H1 (cell line): ENCODE data around the gene KCNK2. TPM values are rescaled to one million over a fixed set of nuclear protein-coding genes. Genes with fewer than 3 reads are reported as not detected.

Source experiments
- CTCF ChIA-PET: fragments of 300-600 bp; sonication (Branson Sonifier 250); formaldehyde crosslinking; loops from one replicate; lab custom pipeline; 2021; ENCODE audit not compliant: partially characterized antibody; lab: Charles Lee
- POLR2A ChIA-PET: fragments of 300-600 bp; sonication (Branson Sonifier 250); formaldehyde crosslinking; loops from one replicate; lab custom pipeline; 2021; ENCODE audit warnings: inconsistent platforms; ENCODE audit not compliant: partially characterized antibody; lab: Charles Lee
- DNase-seq, 2 experiments: peaks; one replicate each; pipeline versions ENCODE4 v3.0.0 to v3.0.0-alpha.2; 2010 to 2022; ENCODE audit warnings: low spot score in 2 of 2, low read depth in 1 of 2, mixed read lengths in 1 of 2
- FAIRE-seq: peaks from 2 replicates; lab custom pipeline; 2011; peaks lifted over from hg19 to GRCh38; lab: Jason Lieb, UNC
- H2AFZ ChIP-seq: 2 replicates; pipeline ENCODE4 v1.8.1; 2012; ENCODE audit warnings: low read length, inconsistent platforms
- H2AK5ac ChIP-seq: 2 replicates; pipeline ENCODE4 v1.6.1; 2013; ENCODE audit warnings: low read depth, low read length
- H2BK120ac ChIP-seq: replicated peaks from 2 replicates; pipeline ENCODE3; 2013; ENCODE audit warnings: low read depth, low read length, inconsistent platforms
- H2BK12ac ChIP-seq: 2 replicates; pipeline ENCODE4 v1.6.1; 2013; ENCODE audit warnings: low read depth, low read length
- H2BK15ac ChIP-seq: 2 replicates; pipeline ENCODE4 v1.6.1; 2013; ENCODE audit warnings: low read length
- H2BK20ac ChIP-seq: 2 replicates; pipeline ENCODE4 v1.6.1; 2013; ENCODE audit warnings: low read length
- H2BK5ac ChIP-seq: 2 replicates; pipeline ENCODE4 v1.6.1; 2013; ENCODE audit warnings: low read depth, low read length
- H3K14ac ChIP-seq: 2 replicates; pipeline ENCODE4 v1.6.1; 2013; ENCODE audit warnings: inconsistent platforms; ENCODE audit not compliant: insufficient read length
- H3K18ac ChIP-seq: 2 replicates; pipeline ENCODE4 v1.6.1; 2013; ENCODE audit warnings: low read length; ENCODE audit errors: extremely low read depth
- H3K23ac ChIP-seq: 2 replicates; pipeline ENCODE4 v1.6.1; 2013; ENCODE audit warnings: inconsistent platforms; ENCODE audit not compliant: insufficient read length
- H3K23me2 ChIP-seq: 2 replicates; pipeline ENCODE4 v1.6.1; 2013; ENCODE audit warnings: low read depth, low read length
- H3K27ac ChIP-seq: 2 replicates; pipeline ENCODE4 v1.6.1; 2011; ENCODE audit warnings: low read depth, low read length, inconsistent platforms
- H3K27me3 ChIP-seq, 4 experiments: replicated peaks in 1 of 4; 1 replicate in 1 of 4; 2 replicates in 3 of 4; pipeline versions ENCODE4 v1.6.1 to v1.8.1; 2011 to 2013; ENCODE audit warnings: low read length in 3 of 4, mild to moderate bottlenecking in 3 of 4, inconsistent platforms in 2 of 4, mixed read lengths in 2 of 4, moderate library complexity in 1 of 4; ENCODE audit not compliant: control insufficient read depth in 3 of 4, insufficient read depth in 3 of 4; ENCODE audit errors: extremely low read depth in 1 of 4
- H3K36me3 ChIP-seq, 4 experiments: 2 replicates each; pipeline versions ENCODE4 v1.6.1 to v1.8.1; 2011 to 2013; ENCODE audit warnings: mild to moderate bottlenecking in 4 of 4, low read length in 3 of 4, moderate library complexity in 2 of 4, control low read depth in 1 of 4, inconsistent platforms in 1 of 4; ENCODE audit not compliant: insufficient read depth in 4 of 4, control insufficient read depth in 2 of 4
- H3K4ac ChIP-seq: replicated peaks from 2 replicates; pipeline ENCODE3; 2013; ENCODE audit warnings: low read length, low read depth, mixed read lengths, inconsistent platforms; ENCODE audit not compliant: insufficient read length
- H3K4me1 ChIP-seq, 4 experiments: replicated peaks in 1 of 4; 1 replicate in 1 of 4; 2 replicates in 3 of 4; pipeline versions ENCODE4 v1.6.1 to v1.8.1; 2011 to 2013; ENCODE audit warnings: low read length in 3 of 4, inconsistent platforms in 2 of 4, mixed read lengths in 1 of 4; ENCODE audit not compliant: insufficient read depth in 4 of 4, control insufficient read depth in 3 of 4
- H3K4me2 ChIP-seq, 2 experiments: 2 replicates each; pipeline versions ENCODE4 v1.6.1 to v1.8.1; 2011 to 2013; ENCODE audit warnings: low read depth in 2 of 2, low read length in 2 of 2, control low read depth in 1 of 2, inconsistent platforms in 1 of 2, mild to moderate bottlenecking in 1 of 2; ENCODE audit not compliant: insufficient read depth in 1 of 2
- H3K4me3 ChIP-seq, 4 experiments: fragments of 200-600, 300-600 bp in 1 of 4; sonication (generic), shearing (Covaris generic), sonication (Bioruptor Twin) in 1 of 4; 2 replicates each; pipeline versions ENCODE4 v1.5.1 to v1.8.1; 2011 to 2016; ENCODE audit warnings: low read length in 4 of 4, low read depth in 3 of 4, control low read depth in 2 of 4, inconsistent platforms in 2 of 4, mild to moderate bottlenecking in 2 of 4, mixed read lengths in 1 of 4, moderate library complexity in 1 of 4; ENCODE audit not compliant: insufficient read depth in 2 of 4; ENCODE audit errors: extremely low read depth in 1 of 4
- H3K56ac ChIP-seq: replicated peaks from 2 replicates; pipeline ENCODE3; 2013; ENCODE audit warnings: low read depth, mild to moderate bottlenecking, mixed read lengths, low read length, inconsistent platforms; ENCODE audit not compliant: insufficient read length
- H3K79me1 ChIP-seq: 2 replicates; pipeline ENCODE4 v1.6.1; 2013; ENCODE audit warnings: low read depth, low read length, control low read depth
- H3K79me2 ChIP-seq, 2 experiments: 2 replicates each; pipeline versions ENCODE4 v1.6.1 to v1.8.1; 2012 to 2013; ENCODE audit warnings: low read length in 2 of 2, mild to moderate bottlenecking in 2 of 2, inconsistent platforms in 1 of 2; ENCODE audit not compliant: insufficient read depth in 2 of 2, control insufficient read depth in 1 of 2
- H3K9ac ChIP-seq, 4 experiments: replicated peaks in 1 of 4; 1 replicate in 1 of 4; 2 replicates in 3 of 4; pipeline versions ENCODE4 v1.6.1 to v1.8.1; 2011 to 2013; ENCODE audit warnings: low read depth in 3 of 4, low read length in 3 of 4, control low read depth in 2 of 4, mild to moderate bottlenecking in 2 of 4, moderate library complexity in 2 of 4, inconsistent platforms in 1 of 4; ENCODE audit errors: extremely low read depth in 1 of 4
- H3K9me3 ChIP-seq, 2 experiments: 2 replicates each; pipeline versions ENCODE4 v1.6.1 to v1.8.1; 2012 to 2013; ENCODE audit warnings: mild to moderate bottlenecking in 2 of 2, moderate library complexity in 2 of 2, control low read depth in 1 of 2, inconsistent platforms in 1 of 2, low read depth in 1 of 2, low read length in 1 of 2, mixed read lengths in 1 of 2; ENCODE audit not compliant: insufficient read depth in 2 of 2
- H4K20me1 ChIP-seq, 2 experiments: replicated peaks in 1 of 2; 2 replicates each; pipeline versions ENCODE3 to v1.8.1; 2011 to 2013; ENCODE audit warnings: inconsistent platforms in 2 of 2, low read length in 2 of 2, mild to moderate bottlenecking in 1 of 2; ENCODE audit not compliant: insufficient read depth in 2 of 2, control insufficient read depth in 1 of 2
- H4K5ac ChIP-seq: 2 replicates; pipeline ENCODE4 v1.6.1; 2013; ENCODE audit warnings: low read length, low read depth, mixed read lengths, inconsistent platforms; ENCODE audit not compliant: insufficient read length
- H4K8ac ChIP-seq: 2 replicates; pipeline ENCODE4 v1.8.0; 2013; ENCODE audit warnings: mild to moderate bottlenecking, moderate library complexity, low read length, inconsistent platforms; ENCODE audit not compliant: insufficient read depth; ENCODE audit errors: extremely low read depth
- H4K91ac ChIP-seq: replicated peaks from 2 replicates; pipeline ENCODE3; 2013; ENCODE audit warnings: low read length, mixed read lengths, inconsistent platforms; ENCODE audit not compliant: insufficient read length
- ASH2L ChIP-seq: fragments of 200-600, 300-600 bp; sonication (generic); IDR thresholded peaks from one replicate; pipeline ENCODE4 v1.7.1; 2017; ENCODE audit warnings: low read length
- BACH1 ChIP-seq: IDR thresholded peaks from 2 replicates; pipeline ENCODE4 v1.6.1; 2012; ENCODE audit warnings: low read length, improper control_type of control experiment
- CBX5 ChIP-seq: fragments of 300-800, 300-1000 bp; sonication (generic); IDR thresholded peaks from 2 replicates; pipeline ENCODE4 v1.7.1; 2016; ENCODE audit warnings: antibody characterized with exemption, low read length, low read depth
- CHD1 ChIP-seq: IDR thresholded peaks from 2 replicates; pipeline ENCODE4 v1.6.1; 2012; ENCODE audit warnings: low read depth, low read length, improper control_type of control experiment
- CHD2 ChIP-seq: IDR thresholded peaks from 2 replicates; pipeline ENCODE4 v1.6.1; 2012; ENCODE audit warnings: low read length, improper control_type of control experiment
- EP300 ChIP-seq, 2 experiments: IDR thresholded peaks; 1 replicate in 1 of 2; 2 replicates in 1 of 2; pipeline ENCODE4 v1.6.1; 2011 to 2012; ENCODE audit warnings: low read depth in 2 of 2, low read length in 2 of 2, mild to moderate bottlenecking in 2 of 2, borderline replicate concordance in 1 of 2, inconsistent platforms in 1 of 2, moderate library complexity in 1 of 2
- HDAC2 ChIP-seq, 2 experiments: fragments of 300-600 bp in 1 of 2; sonication (generic) in 1 of 2; IDR thresholded peaks; 2 replicates each; pipeline ENCODE4 v1.6.1; 2011 to 2012; ENCODE audit warnings: low read depth in 2 of 2, low read length in 2 of 2, mild to moderate bottlenecking in 2 of 2, moderate library complexity in 2 of 2, borderline replicate concordance in 1 of 2, inconsistent platforms in 1 of 2
- JUND ChIP-seq: IDR thresholded peaks from 2 replicates; pipeline ENCODE4 v1.6.1; 2011; ENCODE audit warnings: mild to moderate bottlenecking, improper control_type of control experiment, low read length
- NANOG ChIP-seq: IDR thresholded peaks from 2 replicates; pipeline ENCODE4 v1.6.1; 2011; ENCODE audit warnings: low read length, low read depth, mild to moderate bottlenecking, inconsistent platforms; ENCODE audit not compliant: insufficient read depth, poor library complexity, severe bottlenecking
- POU5F1 ChIP-seq: IDR thresholded peaks from 2 replicates; pipeline ENCODE4 v1.6.1; 2011; ENCODE audit warnings: low read depth, mild to moderate bottlenecking, low read length, moderate library complexity
- RNF2 ChIP-seq: fragments of 200-900, 300-1000 bp; sonication (generic); IDR thresholded peaks from 2 replicates; pipeline ENCODE4 v1.7.1; 2016; ENCODE audit warnings: borderline replicate concordance, low read depth, mild to moderate bottlenecking, antibody characterized with exemption, low read length; ENCODE audit not compliant: poor library complexity, severe bottlenecking; ENCODE audit errors: missing control alignments
- WGBS, 2 experiments: shearing (Covaris generic) in 1 of 2; methylation state at CpG; one replicate each; pipeline versions ENCODE4 v1.1.6 to v1.1.7; 2013 to 2015; ENCODE audit warnings: low lambda C conversion rate in 2 of 2, mixed read lengths in 2 of 2, inconsistent platforms in 1 of 2, low coverage in 1 of 2, missing lambda C conversion rate in 1 of 2; ENCODE audit not compliant: insufficient replicate concordance in 2 of 2, insufficient coverage in 1 of 2, insufficient read length in 1 of 2; ENCODE audit errors: extremely low coverage in 1 of 2, missing lambda C conversion rate in 1 of 2; 5-methylcytosine and 5-hydroxymethylcytosine counted together
- polyA plus RNA-seq, 7 experiments: library from polyadenylated mRNA; depleted of rRNA in 3 of 7; stranded (reverse) in 5 of 7; unstranded in 2 of 7; fragments of >200 nt in 5 of 7; fragments of 200-250 nt in 2 of 7; gene quantifications; 1 replicate in 5 of 7; 2 replicates in 1 of 7; 4 replicates in 1 of 7; pipeline versions ENCODE4 v1.2.1 to v1.2.3, GENCODE V29; 2011 to 2013; ENCODE audit warnings: missing spikeins in 2 of 7, mixed read lengths in 2 of 7
- total RNA-seq: library from RNA; stranded (reverse); fragmentation: NEBNext Ultra II Directional; extraction: Animal tissue kit (Norgen Biotek cat#: 25700); gene quantifications from 2 replicates; pipeline ENCODE4 v1.2.1, GENCODE V29; 2021

The KCNK2 gene
- total and polyA plus RNA-seq, 2 of the 8 experiments (the other 6 are each of a cell fraction or from before 2014, with no cell fraction given), result 0.59 to 1.2 TPM

DNA sequence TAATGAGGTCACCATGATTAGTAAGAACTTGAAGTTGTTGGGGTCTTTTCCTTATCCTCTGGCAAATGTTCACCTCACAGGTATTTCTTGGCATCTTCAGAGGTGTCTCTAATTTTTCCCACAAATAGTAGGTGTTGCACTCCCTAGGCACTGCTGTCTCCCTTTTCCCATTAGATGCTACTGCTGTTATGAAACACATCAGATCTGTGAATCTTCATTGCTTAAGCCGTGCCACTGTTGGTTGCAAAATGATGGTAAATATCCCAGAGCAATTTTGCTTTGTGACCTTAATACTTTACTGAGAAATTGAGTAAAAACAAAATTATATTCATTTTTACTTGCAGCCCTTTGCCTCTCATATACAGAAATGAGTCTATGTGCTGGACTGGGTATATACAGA, 169.6 kb downstream of the KCNK2 start:
- H3K4me3 ChIP-seq, result no peak overlapping the region
- no peaks in the 10 kb centered on the region for H3K23me2 ChIP-seq
- H2BK20ac ChIP-seq, result no peak overlapping the region
- H3K27me3 ChIP-seq, result no peaks in the 10 kb centered on the region
- no peak overlapping the region for H2BK15ac ChIP-seq
- no peak overlapping the region for H2BK12ac ChIP-seq
- H3K56ac ChIP-seq, result no peak overlapping the region
- H3K27ac ChIP-seq, result no peak overlapping the region
- no peaks in the 10 kb centered on the region for H3K79me2 ChIP-seq
- no peak overlapping the region for H3K4me2 ChIP-seq
- no peak overlapping the region for H4K5ac ChIP-seq
- H3K9me3 ChIP-seq, result no peaks in the 10 kb centered on the region
- WGBS, 2 experiments, result 91% methylated on average over 1 of the region's 1 CpG; no CpG with 5 or more reads in 1 of the 2 experiments
- ChIA-PET POLR2A (no interaction called here), CTCF (no interaction called here)
- no peak for FAIRE-seq
- no peak overlapping the region for H2BK120ac ChIP-seq
- no peak overlapping the region for H4K91ac ChIP-seq
- H3K23ac ChIP-seq, result no peak overlapping the region
- no peaks in the 10 kb centered on the region for H3K36me3 ChIP-seq
- DNase-seq, result no peak
- no peak overlapping the region for H4K8ac ChIP-seq
- H3K18ac ChIP-seq, result no peak overlapping the region
- no peak overlapping the region for H2AK5ac ChIP-seq
- no peaks in the 10 kb centered on the region for H3K79me1 ChIP-seq
- H3K14ac ChIP-seq, result no peak overlapping the region
- TF ChIP-seq EP300 (IDR thresholded peaks at IDR 0.05; ENCODE audit: borderline replicate concordance in 1 of 2, low read depth in 2 of 2, low read length in 2 of 2) (no peak), ASH2L (no peak), CHD2 (no peak), POU5F1 (no peak), BACH1 (no peak), JUND (no peak), NANOG (no peak), CBX5 (no peak), RNF2 (no peak), CHD1 (no peak), HDAC2 (IDR thresholded peaks at IDR 0.05; ENCODE audit: borderline replicate concordance in 1 of 2, low read depth in 2 of 2, low read length in 2 of 2) (no peak)
- TF ChIP-seq, all 59 proteins: peak for 0
- Histone ChIP-seq H2AFZ (no peak overlapping the region), H3K4ac (no peak overlapping the region), H2BK5ac (no peak overlapping the region), H3K9ac (no peak overlapping the region), H3K4me1 (no peaks in the 10 kb centered on the region), H4K20me1 (no peaks in the 10 kb centered on the region)
